ENCODE measurements around the gene CACNA1F.

CACNA1F gene

GRCh38 chrX:49273181-49273727 lies 40.1 kb upstream of the CACNA1F start:
- H3K4me3 ChIP-seq (ENCODE audit: low read depth, low read length), result no peak overlapping the region
- TF ChIP-seq CTCF (IDR thresholded peaks at IDR 0.05; ENCODE audit: control insufficient read depth, extremely low read depth, insufficient read depth), result no peak
- no peak for DNase-seq (ENCODE audit: low read depth)

- TF ChIP-seq CTCF (IDR thresholded peaks at IDR 0.05; ENCODE audit: control insufficient read depth, extremely low read depth, insufficient read depth), result no peak
- H3K4me3 ChIP-seq (ENCODE audit: low read depth, low read length), result no peak overlapping the region
- no peak for DNase-seq (ENCODE audit: low read depth)
These were observed 39.3 kb upstream of the CACNA1F start for GRCh38 chrX:49272421-49272820.

- TF ChIP-seq CTCF (IDR thresholded peaks at IDR 0.05; ENCODE audit: control insufficient read depth, extremely low read depth, insufficient read depth), result no peak
- no peak for DNase-seq (ENCODE audit: low read depth)
- peak overlapping the region; percentile 65; the same call in 1 of the 2 replicates for H3K4me3 ChIP-seq (ENCODE audit: low read depth, low read length)
These were observed 38.2 kb upstream of the CACNA1F start for GRCh38 chrX:49271341-49271740.

- DNase-seq (ENCODE audit: low read depth), result no peak
- H3K4me3 ChIP-seq (ENCODE audit: low read depth, low read length), result peak overlapping the region; percentile 65
- TF ChIP-seq CTCF (IDR thresholded peaks at IDR 0.05; ENCODE audit: control insufficient read depth, extremely low read depth, insufficient read depth), result no peak
These were observed 37.2 kb upstream of the CACNA1F start for GRCh38 chrX:49270249-49270921.

GRCh38 chrX:49269767-49270248 lies 36.7 kb upstream of the CACNA1F start, which contains the start of gene PPP1R3F:
Gene PPP1R3F (plus strand): TSS chrX:49269793. CDS start chrX:49269870, 77 bp downstream.
- no peak for TF ChIP-seq CTCF (IDR thresholded peaks at IDR 0.05; ENCODE audit: control insufficient read depth, extremely low read depth, insufficient read depth)
- no peak for DNase-seq (ENCODE audit: low read depth)
- peak within 1 kb of the TSS; percentile 65 for H3K4me3 ChIP-seq (ENCODE audit: low read depth, low read length)

GRCh38 chrX:49269010-49269766 lies 36.0 kb upstream of the CACNA1F start:
- H3K4me3 ChIP-seq (ENCODE audit: low read depth, low read length), result peak overlapping the region; percentile 65
- peak; percentile 96 for DNase-seq (ENCODE audit: low read depth)
- TF ChIP-seq CTCF (IDR thresholded peaks at IDR 0.05; ENCODE audit: control insufficient read depth, extremely low read depth, insufficient read depth), result no peak
